Activated naive CD4-positive, alpha-beta T cell treated with anti-CD3 and anti-CD28 coated beads, Interleukin-2, amount 50 U/mL, for 72 hours (primary cell): ENCODE data around the gene ARHGEF7. TPM values are rescaled to one million over a fixed set of nuclear protein-coding genes. Genes with fewer than 3 reads are reported as not detected.
"Not testable (repeated sequence)": the region's sequence is repeated elsewhere in the genome, so short reads cannot be mapped to it uniquely, and the experiment has no call there.

Source experiments
- ATAC-seq, 2 donors: fragments of 150-1000 bp; cut with Tn5 transposase; 2 replicates each; pipeline ENCODE4 v1.10.0; 2021; ENCODE audit warnings: mild to moderate bottlenecking in 2 of 2, moderate library complexity in 2 of 2
- DNase-seq, 2 donors: peaks; one replicate each; pipeline ENCODE4 v3.0.0; 2021 to 2022; ENCODE audit warnings: low spot score in 2 of 2
- H3K27ac Mint-ChIP-seq, 2 donors: one replicate each; pipeline ENCODE4 v1.8.0; 2022; ENCODE audit warnings: mild to moderate bottlenecking in 2 of 2, mixed read lengths in 2 of 2
- H3K36me3 Mint-ChIP-seq, 2 donors: one replicate each; pipeline ENCODE4 v1.8.0; 2022; ENCODE audit warnings: mixed read lengths in 2 of 2
- H3K9me3 Mint-ChIP-seq, 2 donors: one replicate each; pipeline ENCODE4 v1.8.0; 2022; ENCODE audit warnings: mixed read lengths in 2 of 2
- total RNA-seq, 2 donors: library from RNA; stranded (reverse); gene quantifications; one replicate each; pipeline ENCODE4 v1.2.3, GENCODE V29; 2022

The ARHGEF7 gene
- total RNA-seq, 2 donors from 2014 or later, result 69.5 to 82.5 TPM

- peaks cover 5 to 61% of the 10 kb centered on the region in 2 donors for H3K36me3 Mint-ChIP-seq
- H3K27ac Mint-ChIP-seq, result peak overlapping the region in 1 of 2 donors; percentile 85
- DNase-seq, result no peak
- ATAC-seq, result no peak
- H3K9me3 Mint-ChIP-seq, result peaks cover 4 to 16% of the 10 kb centered on the region in 2 donors
Observed at GRCh38 chr13:111175372-111175771, 60.3 kb downstream of the ARHGEF7 start.

- H3K27ac Mint-ChIP-seq, result peak overlapping the region in 1 of 2 donors; percentile 85
- peaks cover 5 to 65% of the 10 kb centered on the region in 2 donors for H3K36me3 Mint-ChIP-seq
- ATAC-seq, result peak in 1 of 2 donors; percentile 43
- peaks cover 4 to 16% of the 10 kb centered on the region in 2 donors for H3K9me3 Mint-ChIP-seq
- DNase-seq, result no peak
Observed at GRCh38 chr13:111175935-111176334, 60.8 kb downstream of the ARHGEF7 start.

GRCh38 chr13:111176421-111176820 lies 61.3 kb downstream of the ARHGEF7 start:
- H3K9me3 Mint-ChIP-seq, result peaks cover 4 to 16% of the 10 kb centered on the region in 2 donors
- peaks cover 5 to 70% of the 10 kb centered on the region in 2 donors for H3K36me3 Mint-ChIP-seq
- peak overlapping the region; percentile 46 to 85 for H3K27ac Mint-ChIP-seq

GRCh38 chr13:111177081-111177711 lies 62.1 kb downstream of the ARHGEF7 start:
- DNase-seq, result no peak
- peaks cover 4 to 16% of the 10 kb centered on the region in 2 donors for H3K9me3 Mint-ChIP-seq
- H3K27ac Mint-ChIP-seq, result peak overlapping the region; percentile 85
- peaks cover 5 to 78% of the 10 kb centered on the region in 2 donors for H3K36me3 Mint-ChIP-seq
- ATAC-seq, result peak; percentile 76

More at GRCh38 chr13:111176421-111176820, 61.3 kb downstream of the ARHGEF7 start:
- no peak for DNase-seq
- ATAC-seq, result no peak

- Mint-ChIP-seq H3K9me3 (peaks cover 4 to 16% of the 10 kb centered on the region in 2 donors), H3K27ac (peak overlapping the region; percentile 66 to 85), H3K36me3 (peaks cover 5 to 85% of the 10 kb centered on the region in 2 donors)
- no peak for ATAC-seq
- DNase-seq, result no peak
Observed at GRCh38 chr13:111177921-111178320, 62.8 kb downstream of the ARHGEF7 start.

GRCh38 chr13:111178402-111178801 lies 63.3 kb downstream of the ARHGEF7 start:
- peak overlapping the region; percentile 66 to 85 for H3K27ac Mint-ChIP-seq
- H3K36me3 Mint-ChIP-seq, result peaks cover 5 to 89% of the 10 kb centered on the region in 2 donors
- no peak for ATAC-seq
- H3K9me3 Mint-ChIP-seq, result peaks cover 4 to 16% of the 10 kb centered on the region in 2 donors
- no peak for DNase-seq

GRCh38 chr13:111179908-111180760 lies 65.0 kb downstream of the ARHGEF7 start:
- DNase-seq, result no peak
- peaks cover 2 to 8% of the 10 kb centered on the region in 2 donors for H3K9me3 Mint-ChIP-seq

GRCh38 chr13:111181977-111182376 lies 66.9 kb downstream of the ARHGEF7 start:
- Mint-ChIP-seq H3K36me3 (peaks cover 0 to 65% of the 10 kb centered on the region in 2 donors), H3K9me3 (no peaks in the 10 kb centered on the region), H3K27ac (no peak overlapping the region)
- ATAC-seq, result no peak
- DNase-seq, result no peak

More at GRCh38 chr13:111179908-111180760, 65.0 kb downstream of the ARHGEF7 start:
- H3K36me3 Mint-ChIP-seq, result peaks cover 1 to 83% of the 10 kb centered on the region in 2 donors
- H3K27ac Mint-ChIP-seq, result peak overlapping the region; percentile 69 to 72
- no peak for ATAC-seq

- ATAC-seq (no peak), DNase-seq (no peak)
- Mint-ChIP-seq H3K9me3 (no peaks in the 10 kb centered on the region), H3K36me3 (peaks cover 0 to 60% of the 10 kb centered on the region in 2 donors), H3K27ac (no peak overlapping the region)
Observed at GRCh38 chr13:111183087-111183645, 68.1 kb downstream of the ARHGEF7 start.

GRCh38 chr13:111183959-111184358 lies 68.8 kb downstream of the ARHGEF7 start:
- Mint-ChIP-seq H3K27ac (peak overlapping the region in 1 of 2 donors; percentile 83), H3K9me3 (no peaks in the 10 kb centered on the region), H3K36me3 (peaks cover 0 to 61% of the 10 kb centered on the region in 2 donors)
- DNase-seq (no peak), ATAC-seq (peak in 1 of 2 donors; percentile 12)

GRCh38 chr13:111184458-111185401 lies 69.6 kb downstream of the ARHGEF7 start:
- DNase-seq (no peak), ATAC-seq (peak; percentile 48 to 60)
- Mint-ChIP-seq H3K36me3 (peaks cover 0 to 63% of the 10 kb centered on the region in 2 donors), H3K27ac (peak overlapping the region; percentile 83 to 85), H3K9me3 (no peaks in the 10 kb centered on the region)

- ATAC-seq, result no peak
- H3K36me3 Mint-ChIP-seq, result peaks cover 0 to 63% of the 10 kb centered on the region in 2 donors
Observed at GRCh38 chr13:111186305-111186935, 71.3 kb downstream of the ARHGEF7 start.

GRCh38 chr13:111187960-111188541 lies 72.9 kb downstream of the ARHGEF7 start:
- ATAC-seq (peak in 1 of 2 donors; percentile 39), DNase-seq (no peak)
- H3K27ac Mint-ChIP-seq, result peak overlapping the region in 1 of 2 donors; percentile 56
- peaks cover 0 to 50% of the 10 kb centered on the region in 2 donors for H3K36me3 Mint-ChIP-seq
- H3K9me3 Mint-ChIP-seq, result peaks cover 0 to 3% of the 10 kb centered on the region in 2 donors

More at GRCh38 chr13:111186305-111186935, 71.3 kb downstream of the ARHGEF7 start:
- Mint-ChIP-seq H3K9me3 (peaks cover 0 to 3% of the 10 kb centered on the region in 2 donors), H3K27ac (no peak overlapping the region)
- no peak for DNase-seq

GRCh38 chr13:111189064-111189505 lies 74.0 kb downstream of the ARHGEF7 start:
- peak; percentile 51 to 72 for DNase-seq
- ATAC-seq, result peak; percentile 69
- Mint-ChIP-seq H3K36me3 (peaks cover 0 to 45% of the 10 kb centered on the region in 2 donors), H3K27ac (peak overlapping the region; percentile 72 to 82)
- not testable (repeated sequence) for H3K9me3 Mint-ChIP-seq

- H3K36me3 Mint-ChIP-seq, result peaks cover 0 to 44% of the 10 kb centered on the region in 2 donors
- H3K27ac Mint-ChIP-seq, result peak overlapping the region; percentile 72 to 82
- ATAC-seq, DNase-seq, H3K9me3 Mint-ChIP-seq: not testable (repeated sequence)
Observed at GRCh38 chr13:111189516-111189915, 74.4 kb downstream of the ARHGEF7 start.
